CD4-positive, CD25-positive, alpha-beta regulatory T cell (primary cell): ENCODE results near the gene SNX32. TPM values are rescaled to one million over a fixed set of nuclear protein-coding genes. Genes with fewer than 3 reads are reported as not detected.
"Not testable (repeated sequence)": the region's sequence is repeated elsewhere in the genome, so short reads cannot be mapped to it uniquely, and the experiment has no call there.

Source experiments
- ATAC-seq, 2 donors: fragments of 150-1000 bp; cut with Tn5 transposase; one replicate each; pipeline ENCODE4 v1.10.0; 2021; ENCODE audit warnings: low read depth in 2 of 2, moderate number of reproducible peaks in 2 of 2, moderate library complexity in 1 of 2
- DNase-seq, 3 donors: peaks; one replicate each; pipeline versions ENCODE4 v3.0.0 to v3.0.0-alpha.2; 2012 to 2022; ENCODE audit warnings: mixed read lengths in 1 of 3
- H3K27ac ChIP-seq: one replicate; pipeline ENCODE4 v1.7.0; 2013; ENCODE audit warnings: mild to moderate bottlenecking, low read length; ENCODE audit not compliant: insufficient read depth, poor library complexity, severe bottlenecking
- H3K27me3 ChIP-seq: one replicate; pipeline ENCODE4 v1.7.0; 2013; ENCODE audit warnings: low read length; ENCODE audit not compliant: control insufficient read depth, insufficient read depth
- H3K36me3 ChIP-seq: one replicate; pipeline ENCODE4 v1.7.0; 2013; ENCODE audit warnings: mild to moderate bottlenecking, low read length, moderate library complexity; ENCODE audit not compliant: control insufficient read depth, insufficient read depth
- H3K4me1 ChIP-seq: 2 replicates; pipeline ENCODE4 v1.7.0; 2013; ENCODE audit warnings: mild to moderate bottlenecking, low read length; ENCODE audit not compliant: insufficient read depth, control insufficient read depth, poor library complexity, severe bottlenecking
- H3K4me3 ChIP-seq: one replicate; pipeline ENCODE4 v1.7.0; 2013; ENCODE audit warnings: low read depth, mild to moderate bottlenecking, low read length, moderate library complexity
- H3K9me3 ChIP-seq, 2 experiments: 1 replicate in 1 of 2; 2 replicates in 1 of 2; pipeline ENCODE4 v1.7.0; 2013; ENCODE audit warnings: low read length in 2 of 2, mild to moderate bottlenecking in 1 of 2, moderate library complexity in 1 of 2; ENCODE audit not compliant: control insufficient read depth in 2 of 2
- H3K27ac Mint-ChIP-seq, 3 donors: one replicate each; pipeline ENCODE4 v1.8.0; 2020 to 2022; ENCODE audit warnings: mild to moderate bottlenecking in 3 of 3, mixed read lengths in 3 of 3, moderate library complexity in 2 of 3
- H3K27me3 Mint-ChIP-seq: one replicate; pipeline ENCODE4 v1.8.0; 2022; ENCODE audit warnings: mild to moderate bottlenecking, mixed read lengths
- H3K36me3 Mint-ChIP-seq: one replicate; pipeline ENCODE4 v1.8.0; 2020; ENCODE audit warnings: mixed read lengths
- H3K4me1 Mint-ChIP-seq, 4 donors: one replicate each; pipeline ENCODE4 v1.8.0; 2020 to 2022; ENCODE audit warnings: mixed read lengths in 4 of 4, mild to moderate bottlenecking in 1 of 4
- H3K4me3 Mint-ChIP-seq, 4 donors: one replicate each; pipeline ENCODE4 v1.8.0; 2020 to 2022; ENCODE audit warnings: mild to moderate bottlenecking in 4 of 4, mixed read lengths in 4 of 4, moderate library complexity in 3 of 4
- H3K9me3 Mint-ChIP-seq, 7 donors: one replicate each; pipeline ENCODE4 v1.8.0; 2020 to 2022; ENCODE audit warnings: mixed read lengths in 7 of 7, mild to moderate bottlenecking in 3 of 7, moderate library complexity in 2 of 7
- polyA plus RNA-seq, 4 donors: library from polyadenylated mRNA; unstranded; fragments of 300-500 nt; fragmentation: Illumina TruSeq; gene quantifications; one replicate each; pipeline ENCODE4 v1.2.3, GENCODE V29; 2021
- total RNA-seq: library from RNA; stranded (reverse); gene quantifications from one replicate; pipeline ENCODE4 v1.2.3, GENCODE V29; 2022

The SNX32 gene
- total and polyA plus RNA-seq, 5 donors from 2014 or later = 0.32 to 1.3 (median 0.44) TPM

GRCh38 chr11:65847746-65848145 is 14.0 kb downstream of the SNX32 start:
- H3K36me3 ChIP-seq = peaks cover 17% of the 10 kb centered on the region
- no peak overlapping the region for H3K4me3 ChIP-seq
- Mint-ChIP-seq H3K9me3 (no peaks in the 10 kb centered on the region), H3K36me3 (peaks cover 10% of the 10 kb centered on the region), H3K4me3 (peak overlapping the region in 1 of 4 donors; percentile 32), H3K27ac (peak overlapping the region in 1 of 3 donors; percentile 41), H3K27me3 (no peaks in the 10 kb centered on the region), H3K4me1 (peaks cover 0 to 7% (median 0%) of the 10 kb centered on the region in 4 donors)
- ATAC-seq = no peak
- peaks cover 6 to 9% of the 10 kb centered on the region in 2 experiments for H3K9me3 ChIP-seq
- H3K27me3 ChIP-seq = no peaks in the 10 kb centered on the region
- no peak overlapping the region for H3K27ac ChIP-seq
- no peak for DNase-seq
- no peaks in the 10 kb centered on the region for H3K4me1 ChIP-seq

DNA sequence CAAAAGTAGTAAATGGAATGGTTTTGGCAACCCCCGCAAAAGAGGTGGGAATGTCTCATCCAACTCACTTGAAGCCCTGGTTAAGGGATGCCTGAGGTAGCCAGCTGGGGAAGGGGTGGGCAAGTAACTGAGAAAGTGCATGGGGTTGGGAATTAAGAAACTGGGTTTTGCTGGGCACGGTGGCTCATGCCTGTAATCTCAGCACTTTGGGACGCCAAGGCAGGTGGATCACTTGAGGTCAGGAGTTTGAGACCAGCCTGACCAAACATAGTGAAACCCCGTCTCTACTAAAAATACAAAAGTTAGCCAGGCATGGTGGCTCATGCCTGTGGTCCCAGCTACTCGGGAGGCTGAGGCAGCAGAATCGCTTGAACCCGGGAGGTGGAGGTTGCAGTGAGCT is 14.9 kb downstream of the SNX32 start:
- not testable (repeated sequence) for H3K4me1 ChIP-seq

DNA sequence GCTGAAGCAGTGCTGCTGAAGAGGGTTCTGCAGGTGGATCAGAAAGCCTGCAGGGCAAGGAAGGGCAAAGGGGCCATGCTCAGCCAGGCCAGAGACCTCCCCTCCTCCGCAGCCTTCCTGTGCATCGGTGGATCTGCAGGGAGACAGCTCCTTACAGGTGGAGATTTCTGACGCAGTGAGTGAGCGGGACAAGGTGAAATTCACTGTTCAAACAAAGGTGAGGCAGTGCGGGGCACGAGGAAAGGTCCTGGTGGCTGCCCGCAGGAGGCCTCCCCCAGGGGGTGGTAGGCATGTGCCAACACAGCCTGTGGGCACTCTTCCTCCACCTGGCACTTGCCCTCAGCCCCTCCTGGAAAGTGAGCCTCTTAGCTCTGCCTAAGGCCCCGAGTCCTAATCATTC is 15.6 kb downstream of the SNX32 start:
- no peak for ATAC-seq
- H3K27ac ChIP-seq = no peak overlapping the region
- no peak for DNase-seq
- H3K9me3 Mint-ChIP-seq = no peaks in the 10 kb centered on the region
- no peaks in the 10 kb centered on the region for H3K27me3 ChIP-seq
- no peaks in the 10 kb centered on the region for H3K27me3 Mint-ChIP-seq
- peaks cover 6 to 9% of the 10 kb centered on the region in 2 experiments for H3K9me3 ChIP-seq
- no peak overlapping the region for H3K4me3 Mint-ChIP-seq
- no peak overlapping the region for H3K27ac Mint-ChIP-seq
- H3K4me1 Mint-ChIP-seq = peaks cover 0 to 19% (median 5%) of the 10 kb centered on the region in 4 donors
- H3K4me1 ChIP-seq = peaks cover 8% of the 10 kb centered on the region
- H3K36me3 ChIP-seq = peaks cover 34% of the 10 kb centered on the region
- H3K36me3 Mint-ChIP-seq = peaks cover 23% of the 10 kb centered on the region
- H3K4me3 ChIP-seq = no peak overlapping the region

More for the DNA sequence above, 14.9 kb downstream of the SNX32 start:
- not testable (repeated sequence) for H3K27ac Mint-ChIP-seq, ATAC-seq, H3K9me3 Mint-ChIP-seq, DNase-seq, H3K4me3 ChIP-seq, H3K9me3 ChIP-seq, H3K27ac ChIP-seq, H3K27me3 ChIP-seq, H3K27me3 Mint-ChIP-seq
- Mint-ChIP-seq H3K36me3 (peaks cover 16% of the 10 kb centered on the region), H3K4me1 (peaks cover 0 to 13% (median 2%) of the 10 kb centered on the region in 4 donors), H3K4me3 (peak overlapping the region in 1 of 4 donors; percentile 27)
- H3K36me3 ChIP-seq = peaks cover 27% of the 10 kb centered on the region

DNA sequence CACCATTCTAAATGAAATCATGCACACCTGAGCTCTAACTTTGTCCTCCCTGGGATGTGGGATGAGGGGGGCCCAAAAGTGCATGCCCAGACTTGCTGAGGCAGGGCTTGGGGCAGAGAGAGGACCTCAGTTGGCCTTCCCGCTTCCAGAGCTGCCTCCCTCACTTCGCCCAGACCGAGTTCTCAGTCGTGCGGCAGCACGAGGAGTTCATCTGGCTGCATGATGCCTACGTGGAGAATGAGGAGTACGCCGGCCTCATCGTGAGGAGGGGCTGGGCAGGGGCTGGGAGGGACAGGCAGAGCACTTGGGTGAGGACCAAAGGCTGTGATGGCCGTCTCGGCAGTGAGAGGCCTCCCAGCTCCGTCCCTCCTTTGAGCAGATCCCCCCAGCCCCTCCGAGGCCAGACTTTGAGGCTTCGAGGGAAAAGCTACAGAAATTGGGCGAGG is 16.0 kb downstream of the SNX32 start:
- no peak overlapping the region for H3K27ac Mint-ChIP-seq
- H3K4me3 Mint-ChIP-seq = no peak overlapping the region
- ATAC-seq = no peak

GRCh38 chr11:65850217-65851082 is 16.7 kb downstream of the SNX32 start:
- H3K9me3 Mint-ChIP-seq = peaks cover 0 to 2% (median 0%) of the 10 kb centered on the region in 7 donors
- H3K36me3 Mint-ChIP-seq = peaks cover 29% of the 10 kb centered on the region
- Histone ChIP-seq H3K36me3 (peaks cover 44% of the 10 kb centered on the region), H3K27ac (no peak overlapping the region), H3K27me3 (no peaks in the 10 kb centered on the region), H3K4me1 (peaks cover 18% of the 10 kb centered on the region), H3K9me3 (peaks cover 6 to 9% of the 10 kb centered on the region in 2 experiments), H3K4me3 (no peak overlapping the region)
- no peak overlapping the region for H3K4me3 Mint-ChIP-seq
- H3K4me1 Mint-ChIP-seq = peaks cover 0 to 28% (median 9%) of the 10 kb centered on the region in 4 donors
- ATAC-seq (no peak), DNase-seq (no peak)
- no peaks in the 10 kb centered on the region for H3K27me3 Mint-ChIP-seq
- H3K27ac Mint-ChIP-seq = no peak overlapping the region

More for the DNA sequence above, 16.0 kb downstream of the SNX32 start:
- H3K9me3 ChIP-seq = peaks cover 6 to 9% of the 10 kb centered on the region in 2 experiments
- H3K27ac ChIP-seq = no peak overlapping the region
- Mint-ChIP-seq H3K4me1 (peaks cover 0 to 24% (median 8%) of the 10 kb centered on the region in 4 donors), H3K36me3 (peaks cover 27% of the 10 kb centered on the region), H3K27me3 (no peaks in the 10 kb centered on the region), H3K9me3 (peaks cover 0 to 2% (median 0%) of the 10 kb centered on the region in 7 donors)
- H3K36me3 ChIP-seq = peaks cover 38% of the 10 kb centered on the region
- no peak for DNase-seq
- no peak overlapping the region for H3K4me3 ChIP-seq
- peaks cover 12% of the 10 kb centered on the region for H3K4me1 ChIP-seq
- H3K27me3 ChIP-seq = no peaks in the 10 kb centered on the region

DNA sequence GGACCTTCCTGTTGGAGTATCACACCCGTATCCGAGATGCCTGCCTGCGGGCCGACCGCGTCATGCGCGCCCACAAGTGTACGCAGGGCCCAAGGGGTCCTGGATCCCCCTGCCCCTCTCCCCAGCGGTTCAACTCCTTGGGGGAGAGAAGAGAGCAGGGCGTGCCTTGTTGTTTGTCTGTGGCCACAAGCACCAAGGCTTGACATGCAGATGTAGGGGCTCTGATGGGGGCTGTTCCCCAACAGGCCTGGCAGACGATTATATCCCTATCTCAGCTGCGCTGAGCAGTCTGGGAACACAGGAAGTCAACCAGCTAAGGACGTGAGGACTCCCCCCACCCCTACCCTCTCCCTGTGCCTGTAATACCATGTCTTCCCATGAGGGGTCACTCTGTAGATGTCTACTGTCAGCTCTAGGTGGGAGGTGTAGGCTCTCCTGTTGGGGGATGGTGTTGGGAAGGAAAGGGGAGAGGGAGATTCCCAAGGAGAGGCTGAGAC is 17.4 kb downstream of the SNX32 start:
- DNase-seq = peak in 1 of 3 donors; percentile 42
- Mint-ChIP-seq H3K4me1 (peaks cover 0 to 35% (median 14%) of the 10 kb centered on the region in 4 donors), H3K4me3 (no peak overlapping the region), H3K36me3 (peaks cover 32% of the 10 kb centered on the region), H3K27me3 (no peaks in the 10 kb centered on the region), H3K9me3 (peaks cover 0 to 2% (median 0%) of the 10 kb centered on the region in 7 donors), H3K27ac (no peak overlapping the region)
- Histone ChIP-seq H3K27ac (no peak overlapping the region), H3K9me3 (peaks cover 6 to 9% of the 10 kb centered on the region in 2 experiments), H3K36me3 (peaks cover 51% of the 10 kb centered on the region), H3K27me3 (no peaks in the 10 kb centered on the region), H3K4me1 (peaks cover 25% of the 10 kb centered on the region), H3K4me3 (no peak overlapping the region)
- ATAC-seq = no peak

DNA sequence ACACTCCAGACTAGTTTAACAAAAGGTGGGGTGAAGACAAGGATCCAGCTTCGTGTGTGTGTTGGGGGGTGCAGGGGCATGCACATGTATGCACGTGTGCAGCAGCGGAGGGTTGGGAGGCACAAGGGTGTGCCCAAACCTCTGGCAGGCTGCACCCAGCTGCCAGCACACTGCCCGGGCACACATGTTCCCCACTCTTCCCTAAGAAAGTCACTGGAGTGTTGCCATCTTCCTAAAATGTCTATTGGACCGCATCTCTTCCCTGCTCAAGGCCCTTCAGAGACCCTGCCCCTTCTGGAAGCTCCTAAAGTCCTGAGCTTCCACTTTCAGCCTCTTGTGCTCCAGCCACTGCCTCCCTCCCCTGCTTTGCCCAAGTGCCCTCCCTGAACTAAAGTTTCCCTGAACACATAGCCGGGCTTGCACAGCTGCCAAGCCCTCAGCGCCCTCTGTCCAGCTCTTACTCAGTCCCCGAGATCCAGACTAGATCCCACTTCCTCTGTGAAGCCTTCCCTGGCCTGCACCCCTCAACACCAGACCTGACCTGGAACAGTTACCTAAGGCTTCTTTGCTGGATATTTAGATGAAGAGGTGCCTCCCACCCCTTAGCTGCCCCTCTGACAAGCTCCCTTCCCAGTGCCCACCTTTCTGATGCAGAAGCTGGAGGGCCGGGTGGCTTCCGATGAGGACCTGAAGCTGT is 18.2 kb downstream of the SNX32 start:
- Histone ChIP-seq H3K36me3 (peaks cover 53% of the 10 kb centered on the region), H3K27me3 (no peaks in the 10 kb centered on the region), H3K4me3 (no peak overlapping the region), H3K4me1 (peaks cover 34% of the 10 kb centered on the region), H3K9me3 (peaks cover 6 to 9% of the 10 kb centered on the region in 2 experiments), H3K27ac (no peak overlapping the region)
- no peak for DNase-seq
- Mint-ChIP-seq H3K4me3 (peak overlapping the region in 2 of 4 donors; percentile 26 to 56), H3K9me3 (peaks cover 0 to 2% (median 0%) of the 10 kb centered on the region in 7 donors), H3K36me3 (peaks cover 40% of the 10 kb centered on the region), H3K27me3 (no peaks in the 10 kb centered on the region), H3K27ac (peak overlapping the region in 2 of 3 donors; percentile 12 to 51), H3K4me1 (peaks cover 0 to 43% (median 22%) of the 10 kb centered on the region in 4 donors)
- no peak for ATAC-seq
